Erythroblast (primary cell): ENCODE measurements around the gene PPP2R3A.
"Not testable (repeated sequence)": the region's sequence is repeated elsewhere in the genome, so short reads cannot be mapped to it uniquely, and the experiment has no call there.

Source experiments
- DNase-seq, 2 experiments: peaks; one replicate each; lab custom pipeline; 2025; lab: John Stamatoyannopoulos, UW
- GATA1 ChIP-seq: IDR thresholded peaks from 2 replicates; pipeline ENCODE4 v1.6.1; 2011; ENCODE audit warnings: low read depth, mild to moderate bottlenecking, control low read depth, low read length, moderate library complexity
- POLR2A ChIP-seq: IDR thresholded peaks from 2 replicates; pipeline ENCODE4 v1.6.1; 2011; ENCODE audit warnings: mild to moderate bottlenecking, low read length

PPP2R3A gene

DNA sequence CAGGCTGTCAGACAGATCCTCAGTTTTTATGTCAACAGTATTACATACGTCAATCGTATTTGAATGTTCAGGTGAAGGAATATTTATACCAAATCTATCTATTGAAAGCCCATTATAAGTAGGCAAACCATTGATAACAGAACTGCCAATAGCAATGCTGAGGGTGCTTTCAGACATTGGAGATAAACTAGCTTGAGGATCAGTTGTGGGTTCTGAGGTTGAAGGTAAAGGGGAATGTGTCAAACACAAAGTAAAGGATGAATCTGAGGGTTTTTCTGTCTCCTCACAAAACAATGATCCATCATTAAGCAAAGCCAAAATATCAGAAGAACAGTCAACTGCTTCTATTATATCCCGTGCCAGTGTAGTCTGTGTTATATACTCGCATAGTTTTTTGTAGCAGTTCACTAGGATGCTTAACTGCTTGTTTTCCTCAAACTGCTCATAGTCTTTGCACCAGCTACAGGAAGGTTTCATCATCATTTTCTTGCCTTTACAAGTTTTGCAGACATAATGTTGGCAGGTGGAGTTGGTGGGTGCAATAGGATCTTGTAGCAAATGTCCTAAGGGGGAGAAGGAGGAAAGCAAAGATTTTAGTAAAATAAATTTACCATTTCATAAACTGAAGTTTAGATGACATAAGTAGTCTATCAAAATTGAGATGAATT, 186.8 kb downstream of the PPP2R3A start:
- TF ChIP-seq POLR2A (no peak), GATA1 (no peak)
- DNase-seq: no peak

- DNase-seq: no peak
Observed at GRCh38 chr3:136152963-136153362, 187.4 kb downstream of the PPP2R3A start.

DNA sequence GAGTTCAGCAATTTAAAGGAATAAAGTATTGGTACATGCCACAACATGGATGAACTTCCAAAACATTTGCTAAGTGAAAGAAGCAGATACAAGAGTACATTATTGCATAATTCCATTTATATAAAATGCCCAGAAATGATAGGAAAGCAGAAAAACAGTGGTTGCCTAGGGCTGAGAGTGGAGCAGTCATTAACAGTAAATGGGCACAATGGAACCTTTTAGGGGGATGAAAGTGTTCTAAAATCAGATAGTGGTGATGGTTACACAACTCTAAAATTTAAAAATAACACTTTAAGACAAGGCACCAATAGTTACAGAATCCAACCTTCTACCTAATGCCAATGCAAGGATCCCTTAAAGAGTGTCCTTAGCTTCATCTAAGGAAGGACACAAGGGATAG, 196.0 kb downstream of the PPP2R3A start:
- DNase-seq: no peak
- TF ChIP-seq POLR2A (no peak), GATA1 (no peak)

More at GRCh38 chr3:136152963-136153362, 187.4 kb downstream of the PPP2R3A start:
- TF ChIP-seq GATA1 (no peak), POLR2A (no peak)

- no peak for DNase-seq
- TF ChIP-seq GATA1 (no peak), POLR2A (no peak)
Observed at GRCh38 chr3:136162322-136162721, 196.8 kb downstream of the PPP2R3A start.

DNA sequence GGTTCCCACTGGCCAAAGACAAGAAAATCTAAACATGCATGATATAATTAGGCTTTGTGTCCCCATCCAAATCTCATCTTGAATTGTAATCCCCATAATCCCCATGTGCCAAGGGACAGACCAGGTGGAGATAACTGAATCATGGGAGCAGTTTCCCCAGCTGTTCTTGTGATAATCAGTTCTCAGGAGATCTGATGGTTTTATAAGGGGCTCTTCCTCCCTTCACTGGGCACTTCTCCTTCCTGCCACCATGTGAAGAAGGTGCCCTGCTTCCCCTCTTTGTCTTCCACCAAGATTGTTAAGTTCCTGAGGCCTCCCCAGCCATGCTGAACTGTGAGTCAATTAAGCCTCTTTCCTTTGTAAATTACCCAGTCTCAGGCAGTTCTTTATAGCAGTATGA, 198.1 kb downstream of the PPP2R3A start:
- peak in 1 of 2 experiments; percentile 20 for DNase-seq

DNA sequence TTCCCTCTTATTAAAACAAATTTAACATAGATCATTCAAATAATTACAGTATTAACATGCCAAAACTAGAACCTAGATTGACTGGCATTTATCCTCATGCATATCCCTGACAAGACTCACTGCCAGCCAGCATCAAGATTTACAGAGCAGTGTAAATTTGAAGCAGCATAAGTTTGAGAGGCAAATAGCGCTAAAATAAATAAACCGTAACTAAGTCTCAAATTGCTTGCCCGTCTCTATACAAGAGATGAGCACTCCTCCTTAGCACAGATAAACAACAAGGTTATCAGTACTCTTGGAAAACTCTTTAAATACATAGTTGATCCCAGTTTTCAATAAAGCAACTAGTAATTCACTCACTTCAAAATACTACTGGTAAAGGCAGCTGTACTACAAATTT, 201.0 kb downstream of the PPP2R3A start:
- TF ChIP-seq GATA1 (no peak), POLR2A (no peak)
- DNase-seq: no peak

DNA sequence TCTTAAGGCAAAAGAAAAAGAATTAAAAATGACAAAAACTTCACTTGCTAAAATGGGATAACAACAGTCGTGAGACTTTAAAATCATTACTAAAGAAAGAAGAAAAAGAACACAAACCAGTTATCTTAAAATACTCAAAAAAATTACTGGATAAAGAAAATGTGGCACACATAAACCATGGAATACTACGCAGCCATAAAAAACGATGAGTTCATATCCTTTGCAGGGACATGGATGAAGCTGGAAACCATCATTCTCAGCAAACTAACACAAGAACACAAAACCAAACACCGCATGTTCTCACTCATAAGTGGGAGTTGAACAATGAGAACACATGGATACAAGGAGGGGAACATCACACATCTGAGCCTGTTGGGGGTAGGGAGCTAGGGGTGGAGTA, 202.7 kb downstream of the PPP2R3A start:
- DNase-seq: not testable (repeated sequence)

- DNase-seq: no peak
Observed at GRCh38 chr3:136171097-136171542, 205.6 kb downstream of the PPP2R3A start.

GRCh38 chr3:136173939-136174490, 208.5 kb downstream of the PPP2R3A start:
- no peak for TF ChIP-seq POLR2A
- TF ChIP-seq GATA1: no peak
- DNase-seq: no peak

More at GRCh38 chr3:136171097-136171542, 205.6 kb downstream of the PPP2R3A start:
- TF ChIP-seq GATA1 (no peak), POLR2A (no peak)

GRCh38 chr3:136177876-136178275, 212.3 kb downstream of the PPP2R3A start:
- DNase-seq: no peak
- TF ChIP-seq POLR2A (no peak), GATA1 (no peak)

- no peak for DNase-seq
- TF ChIP-seq POLR2A (no peak), GATA1 (no peak)
Observed at GRCh38 chr3:136181741-136182140, 216.2 kb downstream of the PPP2R3A start.

- no peak for DNase-seq
- TF ChIP-seq POLR2A (no peak), GATA1 (no peak)
Observed at GRCh38 chr3:136184703-136185102, 219.2 kb downstream of the PPP2R3A start.

GRCh38 chr3:136186344-136186743, 220.8 kb downstream of the PPP2R3A start:
- no peak for DNase-seq
- TF ChIP-seq GATA1: no peak
- TF ChIP-seq POLR2A: no peak

DNA sequence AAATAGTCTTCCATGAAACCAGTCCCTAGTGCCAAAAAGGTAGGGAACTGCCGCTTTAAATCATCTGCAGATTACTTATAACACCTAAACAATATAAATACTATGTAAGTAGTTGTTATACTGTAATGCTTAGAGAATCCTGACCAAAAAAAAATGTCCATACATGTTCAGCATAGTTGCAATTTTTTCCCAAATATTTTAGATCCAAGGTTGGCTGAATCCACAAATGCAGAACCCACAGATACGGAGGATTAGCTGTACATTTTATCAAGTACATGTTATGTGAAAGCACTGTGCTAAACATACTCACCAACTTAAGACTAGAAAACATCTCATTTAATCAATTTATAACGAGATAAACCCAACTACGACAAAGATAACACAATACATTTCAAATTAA, 221.3 kb downstream of the PPP2R3A start:
- no peak for DNase-seq
- TF ChIP-seq GATA1 (no peak), POLR2A (no peak)

GRCh38 chr3:136187868-136188267, 222.3 kb downstream of the PPP2R3A start:
- TF ChIP-seq POLR2A (no peak), GATA1 (no peak)
- DNase-seq: no peak
